Liver (tissue), 9 donors: Measurements from ENCODE around the gene TRA2A. TPM values are rescaled to one million over a fixed set of nuclear protein-coding genes. Genes with fewer than 3 reads are reported as not detected.
"Not testable (repeated sequence)": the region's sequence is repeated elsewhere in the genome, so short reads cannot be mapped to it uniquely, and the experiment has no call there.

ENCODE experiments used
- DNase-seq: peaks from one replicate; pipeline ENCODE4 v3.0.0-alpha.2; 2017; ENCODE audit warnings: low spot score
- H3K27ac ChIP-seq, 2 donors: one replicate each; pipeline ENCODE4 v1.7.0; 2013; ENCODE audit warnings: inconsistent platforms in 2 of 2, low read length in 2 of 2, control low read depth in 1 of 2, low read depth in 1 of 2, mild to moderate bottlenecking in 1 of 2
- H3K27me3 ChIP-seq, 4 donors: one replicate each; pipeline versions ENCODE4 v1.6.1 to v1.7.0; 2013; ENCODE audit warnings: low read length in 3 of 4, inconsistent platforms in 1 of 4, mild to moderate bottlenecking in 1 of 4, moderate library complexity in 1 of 4; ENCODE audit not compliant: control insufficient read depth in 4 of 4, insufficient read depth in 4 of 4
- H3K36me3 ChIP-seq, 4 donors: one replicate each; pipeline versions ENCODE4 v1.6.1 to v1.7.0; 2013; ENCODE audit warnings: low read length in 3 of 4, mild to moderate bottlenecking in 3 of 4, low read depth in 1 of 4, moderate library complexity in 1 of 4; ENCODE audit not compliant: control insufficient read depth in 4 of 4, insufficient read depth in 3 of 4
- H3K4me1 ChIP-seq, 4 donors: one replicate each; pipeline versions ENCODE4 v1.6.1 to v1.7.0; 2013; ENCODE audit warnings: low read length in 3 of 4, mild to moderate bottlenecking in 3 of 4, moderate library complexity in 1 of 4; ENCODE audit not compliant: control insufficient read depth in 4 of 4, insufficient read depth in 4 of 4
- H3K4me3 ChIP-seq, 3 donors: one replicate each; pipeline versions ENCODE4 v1.6.1 to v1.7.0; 2013; ENCODE audit warnings: low read length in 3 of 3, control low read depth in 1 of 3, low read depth in 1 of 3, mild to moderate bottlenecking in 1 of 3
- H3K9ac ChIP-seq, 2 donors: one replicate each; pipeline ENCODE4 v1.7.0; 2013; ENCODE audit warnings: low read length in 2 of 2, mild to moderate bottlenecking in 2 of 2, moderate library complexity in 2 of 2, control low read depth in 1 of 2, low read depth in 1 of 2
- H3K9me3 ChIP-seq, 4 donors: one replicate each; pipeline versions ENCODE4 v1.6.1 to v1.7.0; 2013; ENCODE audit warnings: low read length in 3 of 4; ENCODE audit not compliant: control insufficient read depth in 4 of 4
- EGR1 ChIP-seq, 2 donors: IDR thresholded peaks; 2 replicates each; pipeline ENCODE4 v1.6.1; 2016 to 2018; ENCODE audit warnings: antibody characterized with exemption in 2 of 2, low read depth in 2 of 2
- FOXA1 ChIP-seq: IDR thresholded peaks from 2 replicates; pipeline ENCODE4 v1.6.1; 2016; ENCODE audit warnings: antibody characterized with exemption
- FOXA2 ChIP-seq: IDR thresholded peaks from 2 replicates; pipeline ENCODE4 v1.6.1; 2016; ENCODE audit warnings: antibody characterized with exemption
- GABPA ChIP-seq, 2 donors: IDR thresholded peaks in 1 of 2; conservative IDR thresholded peaks in 1 of 2; 2 replicates each; pipeline ENCODE4 v1.6.1; 2016; ENCODE audit warnings: antibody characterized with exemption in 2 of 2, mild to moderate bottlenecking in 1 of 2, moderate library complexity in 1 of 2
- HNF4G ChIP-seq: IDR thresholded peaks from 2 replicates; pipeline ENCODE4 v1.6.1; 2016; ENCODE audit warnings: antibody characterized with exemption
- JUND ChIP-seq, 2 donors: IDR thresholded peaks; 2 replicates each; pipeline ENCODE4 v1.6.1; 2016; ENCODE audit warnings: antibody characterized with exemption in 2 of 2
- RAD21 ChIP-seq, 2 donors: IDR thresholded peaks; 2 replicates each; pipeline ENCODE4 v1.6.1; 2016; ENCODE audit warnings: antibody characterized with exemption in 2 of 2, mild to moderate bottlenecking in 2 of 2
- RXRA ChIP-seq, 2 donors: IDR thresholded peaks; 2 replicates each; pipeline ENCODE4 v1.6.1; 2017 to 2018; ENCODE audit warnings: antibody characterized with exemption in 2 of 2, mild to moderate bottlenecking in 1 of 2
- SP1 ChIP-seq: IDR thresholded peaks from 2 replicates; pipeline ENCODE4 v1.6.1; 2018; ENCODE audit warnings: antibody characterized with exemption, mild to moderate bottlenecking
- WGBS: extraction: QIAGEN DNeasy Blood & Tissue Kit; methylation state at CpG from one replicate; pipeline ENCODE4 v1.1.7; 2013; 5-methylcytosine and 5-hydroxymethylcytosine counted together
- polyA plus RNA-seq, 2 donors: library from polyadenylated mRNA; stranded (reverse) in 1 of 2; unstranded in 1 of 2; fragments of 200-250 nt in 1 of 2; fragments of >200 nt in 1 of 2; fragmentation: Nextera tagmentation in 1 of 2; extraction: Ambion mirVana in 1 of 2; gene quantifications; one replicate each; pipeline versions ENCODE4 v1.2.1 to v1.2.3, GENCODE V29; 2013 to 2015
- total RNA-seq, 2 donors: library from RNA; depleted of rRNA; stranded (reverse); fragments of >200 nt; gene quantifications; one replicate each; pipeline ENCODE4 v1.2.3, GENCODE V29; 2014
- TF ChIP-seq, protein P1 (sequence below): IDR thresholded peaks from 2 replicates; pipeline ENCODE4 v1.6.1; 2016; ENCODE audit warnings: antibody characterized with exemption
- TF ChIP-seq, protein P2 (sequence below): IDR thresholded peaks from 2 replicates; pipeline ENCODE4 v1.6.1; 2016; ENCODE audit warnings: antibody characterized with exemption
- TF ChIP-seq, protein P3 (sequence below): IDR thresholded peaks from 2 replicates; pipeline ENCODE4 v1.6.1; 2016; ENCODE audit warnings: antibody characterized with exemption
- TF ChIP-seq, protein P4 (sequence below): IDR thresholded peaks from 2 replicates; pipeline ENCODE4 v1.6.1; 2016; ENCODE audit warnings: antibody characterized with exemption, mild to moderate bottlenecking
- donor health status: healthy.
- donor health status: healthy.
- donor health status: healthy.
- donor health status: healthy.
- donor health status: healthy.

The TRA2A gene
- total and polyA plus RNA-seq, 4 donors = 13.7 to 25.9 (median 21.7) TPM

DNA sequence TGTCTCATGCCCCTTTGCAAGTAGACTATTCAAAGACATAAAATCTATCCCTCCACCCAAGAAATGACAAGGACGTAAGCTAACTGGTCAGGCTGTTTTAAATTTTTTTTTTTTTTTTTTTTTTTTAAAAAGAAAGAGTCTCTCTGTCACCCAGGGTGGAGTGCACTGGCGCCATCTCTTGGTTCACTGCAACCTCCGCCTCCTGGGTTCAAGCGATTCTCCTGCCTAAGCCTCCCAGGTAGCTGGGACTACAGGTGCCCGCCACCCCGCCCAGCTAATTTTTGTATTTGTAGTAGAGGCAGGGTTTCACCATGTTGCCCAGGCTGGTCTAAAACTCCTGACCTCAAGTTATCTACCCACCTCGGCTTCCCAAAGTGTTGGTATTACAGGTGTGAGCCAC, 11.2 kb downstream of the TRA2A start:
- no peak overlapping the region for H3K27ac ChIP-seq
- no peak for DNase-seq
- H3K27me3 ChIP-seq = no peaks in the 10 kb centered on the region
- WGBS = 98% methylated on average over 7 of the region's 7 CpGs
- H3K4me1 ChIP-seq = peaks cover 0 to 10% (median 4%) of the 10 kb centered on the region in 4 donors
- no peak overlapping the region for H3K4me3 ChIP-seq
- TF ChIP-seq HNF4G (no peak), FOXA1 (no peak), RAD21 (IDR thresholded peaks at IDR 0.05) (no peak), EGR1 (IDR thresholded peaks at IDR 0.05; ENCODE audit: low read depth in 2 of 2) (no peak), SP1 (no peak), FOXA2 (no peak), JUND (IDR thresholded peaks at IDR 0.05) (no peak)
- TF ChIP-seq, protein P1, sequence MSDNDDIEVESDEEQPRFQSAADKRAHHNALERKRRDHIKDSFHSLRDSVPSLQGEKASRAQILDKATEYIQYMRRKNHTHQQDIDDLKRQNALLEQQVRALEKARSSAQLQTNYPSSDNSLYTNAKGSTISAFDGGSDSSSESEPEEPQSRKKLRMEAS = no peak
- TF ChIP-seq, protein P2, sequence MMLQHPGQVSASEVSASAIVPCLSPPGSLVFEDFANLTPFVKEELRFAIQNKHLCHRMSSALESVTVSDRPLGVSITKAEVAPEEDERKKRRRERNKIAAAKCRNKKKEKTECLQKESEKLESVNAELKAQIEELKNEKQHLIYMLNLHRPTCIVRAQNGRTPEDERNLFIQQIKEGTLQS = no peak
- TF ChIP-seq, protein P3, sequence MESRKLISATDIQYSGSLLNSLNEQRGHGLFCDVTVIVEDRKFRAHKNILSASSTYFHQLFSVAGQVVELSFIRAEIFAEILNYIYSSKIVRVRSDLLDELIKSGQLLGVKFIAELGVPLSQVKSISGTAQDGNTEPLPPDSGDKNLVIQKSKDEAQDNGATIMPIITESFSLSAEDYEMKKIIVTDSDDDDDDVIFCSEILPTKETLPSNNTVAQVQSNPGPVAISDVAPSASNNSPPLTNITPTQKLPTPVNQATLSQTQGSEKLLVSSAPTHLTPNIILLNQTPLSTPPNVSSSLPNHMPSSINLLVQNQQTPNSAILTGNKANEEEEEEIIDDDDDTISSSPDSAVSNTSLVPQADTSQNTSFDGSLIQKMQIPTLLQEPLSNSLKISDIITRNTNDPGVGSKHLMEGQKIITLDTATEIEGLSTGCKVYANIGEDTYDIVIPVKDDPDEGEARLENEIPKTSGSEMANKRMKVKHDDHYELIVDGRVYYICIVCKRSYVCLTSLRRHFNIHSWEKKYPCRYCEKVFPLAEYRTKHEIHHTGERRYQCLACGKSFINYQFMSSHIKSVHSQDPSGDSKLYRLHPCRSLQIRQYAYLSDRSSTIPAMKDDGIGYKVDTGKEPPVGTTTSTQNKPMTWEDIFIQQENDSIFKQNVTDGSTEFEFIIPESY = no peak
- peaks cover 16 to 44% (median 32%) of the 10 kb centered on the region in 4 donors for H3K36me3 ChIP-seq
- H3K9ac ChIP-seq = no peak overlapping the region
- no peaks in the 10 kb centered on the region for H3K9me3 ChIP-seq

DNA sequence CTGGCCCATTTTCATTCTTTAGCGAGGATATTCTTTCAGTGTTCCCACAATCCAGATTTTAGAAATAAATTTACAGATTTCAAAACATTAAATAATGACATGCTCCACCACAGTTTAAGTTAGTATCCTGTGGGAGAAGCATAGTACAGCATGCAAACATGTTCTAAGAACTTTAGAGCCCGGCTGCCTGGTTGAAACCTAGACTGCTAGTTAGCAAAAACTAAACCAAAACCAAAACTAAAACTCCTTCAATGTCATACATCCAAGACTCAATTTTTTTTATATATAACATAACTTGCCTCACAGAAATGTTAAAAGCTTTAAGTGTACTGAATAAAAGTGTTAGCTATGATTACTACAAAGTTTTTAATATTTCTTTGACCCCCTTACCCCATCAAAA, 17.0 kb downstream of the TRA2A start:
- Histone ChIP-seq H3K27ac (no peak overlapping the region), H3K9ac (no peak overlapping the region), H3K36me3 (peaks cover 28 to 70% (median 59%) of the 10 kb centered on the region in 4 donors), H3K4me1 (no peaks in the 10 kb centered on the region), H3K9me3 (no peaks in the 10 kb centered on the region), H3K4me3 (no peak overlapping the region), H3K27me3 (no peaks in the 10 kb centered on the region)
- no peak for TF ChIP-seq RXRA (IDR thresholded peaks at IDR 0.05)
- DNase-seq = no peak
- WGBS = 93% methylated on average over 2 of the region's 2 CpGs

DNA sequence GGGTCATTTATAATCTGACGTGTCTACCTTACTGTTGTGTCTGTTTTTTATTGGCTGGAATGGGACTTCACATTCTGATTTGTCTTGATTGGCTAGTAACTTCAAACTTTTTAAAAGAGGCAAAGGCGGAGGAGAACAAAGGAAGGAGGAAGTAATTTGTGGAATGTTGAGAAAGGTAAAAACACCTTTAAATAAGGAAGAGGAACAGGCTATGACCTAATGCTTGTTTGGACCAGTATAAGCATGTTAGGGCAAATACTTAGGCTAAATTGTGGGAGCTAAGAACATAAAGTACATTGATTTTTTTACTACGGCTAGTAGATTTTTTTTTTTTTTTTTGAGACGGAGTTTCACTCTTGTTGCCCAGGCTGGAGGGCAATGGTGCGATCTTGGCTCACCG, 18.0 kb downstream of the TRA2A start:
- not testable (repeated sequence) for H3K9me3 ChIP-seq, DNase-seq, H3K4me3 ChIP-seq, H3K9ac ChIP-seq, H3K27me3 ChIP-seq, H3K27ac ChIP-seq, H3K4me1 ChIP-seq
- H3K36me3 ChIP-seq = peaks cover 25 to 69% (median 57%) of the 10 kb centered on the region in 4 donors
- WGBS = 91% methylated on average over 6 of the region's 6 CpGs

DNA sequence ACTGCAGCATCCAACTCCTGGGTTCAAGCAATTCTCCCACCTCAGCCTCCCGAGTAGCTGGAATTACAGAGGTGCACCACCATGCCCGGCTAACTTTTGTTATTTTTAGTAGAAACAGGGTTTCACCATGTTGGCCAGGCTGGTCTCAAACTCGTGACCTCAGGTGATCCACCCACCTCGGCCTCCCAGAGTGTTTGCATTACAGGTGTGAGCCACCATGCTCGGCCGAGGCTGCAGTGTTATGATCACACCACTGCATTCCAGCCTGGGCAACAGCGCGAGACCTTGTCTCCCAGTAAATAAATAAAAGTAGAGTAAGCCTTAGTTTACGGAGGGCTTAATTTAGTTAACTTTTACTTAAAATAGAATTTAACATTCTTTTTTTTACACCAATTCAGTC, 37.8 kb downstream of the TRA2A start:
- Histone ChIP-seq H3K9ac (no peak overlapping the region), H3K36me3 (no peaks in the 10 kb centered on the region), H3K9me3 (no peaks in the 10 kb centered on the region), H3K27ac (no peak overlapping the region), H3K27me3 (no peaks in the 10 kb centered on the region), H3K4me1 (peaks cover 0 to 4% (median under 1%) of the 10 kb centered on the region in 4 donors), H3K4me3 (no peak overlapping the region)
- no peak for DNase-seq
- WGBS = 88% methylated on average over 9 of the region's 9 CpGs
- TF ChIP-seq, protein P4, sequence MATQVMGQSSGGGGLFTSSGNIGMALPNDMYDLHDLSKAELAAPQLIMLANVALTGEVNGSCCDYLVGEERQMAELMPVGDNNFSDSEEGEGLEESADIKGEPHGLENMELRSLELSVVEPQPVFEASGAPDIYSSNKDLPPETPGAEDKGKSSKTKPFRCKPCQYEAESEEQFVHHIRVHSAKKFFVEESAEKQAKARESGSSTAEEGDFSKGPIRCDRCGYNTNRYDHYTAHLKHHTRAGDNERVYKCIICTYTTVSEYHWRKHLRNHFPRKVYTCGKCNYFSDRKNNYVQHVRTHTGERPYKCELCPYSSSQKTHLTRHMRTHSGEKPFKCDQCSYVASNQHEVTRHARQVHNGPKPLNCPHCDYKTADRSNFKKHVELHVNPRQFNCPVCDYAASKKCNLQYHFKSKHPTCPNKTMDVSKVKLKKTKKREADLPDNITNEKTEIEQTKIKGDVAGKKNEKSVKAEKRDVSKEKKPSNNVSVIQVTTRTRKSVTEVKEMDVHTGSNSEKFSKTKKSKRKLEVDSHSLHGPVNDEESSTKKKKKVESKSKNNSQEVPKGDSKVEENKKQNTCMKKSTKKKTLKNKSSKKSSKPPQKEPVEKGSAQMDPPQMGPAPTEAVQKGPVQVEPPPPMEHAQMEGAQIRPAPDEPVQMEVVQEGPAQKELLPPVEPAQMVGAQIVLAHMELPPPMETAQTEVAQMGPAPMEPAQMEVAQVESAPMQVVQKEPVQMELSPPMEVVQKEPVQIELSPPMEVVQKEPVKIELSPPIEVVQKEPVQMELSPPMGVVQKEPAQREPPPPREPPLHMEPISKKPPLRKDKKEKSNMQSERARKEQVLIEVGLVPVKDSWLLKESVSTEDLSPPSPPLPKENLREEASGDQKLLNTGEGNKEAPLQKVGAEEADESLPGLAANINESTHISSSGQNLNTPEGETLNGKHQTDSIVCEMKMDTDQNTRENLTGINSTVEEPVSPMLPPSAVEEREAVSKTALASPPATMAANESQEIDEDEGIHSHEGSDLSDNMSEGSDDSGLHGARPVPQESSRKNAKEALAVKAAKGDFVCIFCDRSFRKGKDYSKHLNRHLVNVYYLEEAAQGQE = no peak
- TF ChIP-seq, protein P3 = no peak
- no peak for TF ChIP-seq JUND (IDR thresholded peaks at IDR 0.05)
- TF ChIP-seq GABPA (IDR thresholded peaks at IDR 0.05 in 1 of 2, conservative IDR thresholded peaks at IDR 0.05 in 1 of 2) = no peak
- no peak for TF ChIP-seq FOXA1
- TF ChIP-seq EGR1 (IDR thresholded peaks at IDR 0.05; ENCODE audit: low read depth in 2 of 2) = no peak
